DOHH2 (cell line): Measurements from ENCODE around the gene SLC30A2.

Experiments used
- H3F3A ChIP-seq: fragments of 200-600 bp; sonication (generic), shearing (Covaris generic); 2 replicates; pipeline ENCODE4 v1.6.0; 2016; ENCODE audit warnings: antibody characterized with exemption, mild to moderate bottlenecking; ENCODE audit not compliant: control insufficient read depth, insufficient read depth
- H3K27ac ChIP-seq: fragments of 200-600 bp; sonication (generic); 2 replicates; pipeline ENCODE4 v1.5.1; 2014; ENCODE audit warnings: low read depth, mild to moderate bottlenecking, low read length, moderate library complexity
- H3K27me3 ChIP-seq: fragments of 200-600 bp; sonication (generic); 2 replicates; pipeline ENCODE4 v1.6.1; 2014; ENCODE audit warnings: mild to moderate bottlenecking, low read length, mixed read lengths; ENCODE audit not compliant: control insufficient read depth
- H3K36me3 ChIP-seq: fragments of 200-600 bp; sonication (generic); 2 replicates; pipeline ENCODE4 v1.6.1; 2014; ENCODE audit warnings: mild to moderate bottlenecking, low read length, moderate library complexity, mixed read lengths; ENCODE audit not compliant: control insufficient read depth
- H3K4me1 ChIP-seq: fragments of 200-600 bp; sonication (generic); 2 replicates; pipeline ENCODE4 v1.6.1; 2014; ENCODE audit warnings: mild to moderate bottlenecking, low read length, mixed read lengths; ENCODE audit not compliant: control insufficient read depth
- H3K4me2 ChIP-seq: fragments of 200-600 bp; sonication (generic); 2 replicates; pipeline ENCODE4 v1.6.0; 2014; ENCODE audit warnings: mild to moderate bottlenecking, low read length, moderate library complexity
- H3K4me3 ChIP-seq: fragments of 200-600 bp; sonication (generic); 2 replicates; pipeline ENCODE4 v1.5.1; 2014; ENCODE audit warnings: mild to moderate bottlenecking, low read length, mixed read lengths
- H3K79me2 ChIP-seq: fragments of 200-600 bp; sonication (generic); 2 replicates; pipeline ENCODE4 v1.6.1; 2014; ENCODE audit warnings: mild to moderate bottlenecking, low read length, mixed read lengths; ENCODE audit not compliant: control insufficient read depth
- H3K9me2 ChIP-seq: fragments of 200-600 bp; sonication (generic); replicated peaks from 2 replicates; pipeline ENCODE4 v1.6.1; 2014; ENCODE audit warnings: mild to moderate bottlenecking, low read length, mixed read lengths; ENCODE audit not compliant: control insufficient read depth
- H3K9me3 ChIP-seq: fragments of 200-600 bp; sonication (generic); 2 replicates; pipeline ENCODE4 v1.6.1; 2014; ENCODE audit warnings: antibody characterized with exemption, low read length, mixed read lengths; ENCODE audit not compliant: control insufficient read depth, insufficient read depth
- H4K20me1 ChIP-seq: fragments of 200-600 bp; sonication (generic); 2 replicates; pipeline ENCODE4 v1.6.0; 2014; ENCODE audit warnings: low read depth, mild to moderate bottlenecking, antibody characterized with exemption, low read length, moderate library complexity; ENCODE audit not compliant: control insufficient read depth, insufficient read depth
- EZH2phosphoT487 ChIP-seq: fragments of 200-600 bp; sonication (generic); IDR thresholded peaks from 2 replicates; pipeline ENCODE4 v1.6.1; 2017; ENCODE audit warnings: borderline replicate concordance, mild to moderate bottlenecking, antibody characterized with exemption, low read length, moderate library complexity, mixed read lengths
- TF ChIP-seq, protein P1 (sequence below): fragments of 200-600 bp; sonication (generic); IDR thresholded peaks from one replicate; pipeline ENCODE4 v1.5.1; 2014; ENCODE audit warnings: antibody characterized with exemption, mild to moderate bottlenecking, low read depth, low read length; ENCODE audit not compliant: poor library complexity, severe bottlenecking

The SLC30A2 gene

DNA sequence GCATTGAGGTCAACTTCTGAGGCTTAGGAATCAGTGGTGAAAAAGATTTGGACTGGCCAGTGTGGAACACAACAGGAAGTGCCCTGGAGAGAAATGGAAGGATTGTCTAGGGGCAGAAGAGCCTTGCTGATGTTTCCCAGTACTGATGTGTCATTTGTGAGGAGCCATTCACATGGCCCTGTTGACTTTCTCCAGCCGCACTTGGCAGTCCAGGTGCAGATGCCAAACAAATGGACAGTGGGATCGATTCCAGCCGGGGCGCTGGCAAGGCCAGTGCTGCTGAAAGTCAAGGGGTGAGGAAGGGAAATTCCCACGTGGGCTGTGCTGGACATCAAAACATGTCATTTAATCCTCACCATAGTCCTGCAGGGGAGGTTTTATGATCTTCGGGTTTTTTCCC is 26.4 kb upstream of the SLC30A2 start:
- Histone ChIP-seq H3K27ac (no peak overlapping the region), H3K4me3 (no peak overlapping the region), H3K9me2 (no peaks in the 10 kb centered on the region), H3K4me2 (no peak overlapping the region), H3K9me3 (no peaks in the 10 kb centered on the region), H3K36me3 (no peaks in the 10 kb centered on the region), H3K4me1 (no peaks in the 10 kb centered on the region), H4K20me1 (no peaks in the 10 kb centered on the region), H3K79me2 (no peaks in the 10 kb centered on the region), H3K27me3 (peaks cover 12% of the 10 kb centered on the region), H3F3A (no peaks in the 10 kb centered on the region)
- TF ChIP-seq, protein P1, sequence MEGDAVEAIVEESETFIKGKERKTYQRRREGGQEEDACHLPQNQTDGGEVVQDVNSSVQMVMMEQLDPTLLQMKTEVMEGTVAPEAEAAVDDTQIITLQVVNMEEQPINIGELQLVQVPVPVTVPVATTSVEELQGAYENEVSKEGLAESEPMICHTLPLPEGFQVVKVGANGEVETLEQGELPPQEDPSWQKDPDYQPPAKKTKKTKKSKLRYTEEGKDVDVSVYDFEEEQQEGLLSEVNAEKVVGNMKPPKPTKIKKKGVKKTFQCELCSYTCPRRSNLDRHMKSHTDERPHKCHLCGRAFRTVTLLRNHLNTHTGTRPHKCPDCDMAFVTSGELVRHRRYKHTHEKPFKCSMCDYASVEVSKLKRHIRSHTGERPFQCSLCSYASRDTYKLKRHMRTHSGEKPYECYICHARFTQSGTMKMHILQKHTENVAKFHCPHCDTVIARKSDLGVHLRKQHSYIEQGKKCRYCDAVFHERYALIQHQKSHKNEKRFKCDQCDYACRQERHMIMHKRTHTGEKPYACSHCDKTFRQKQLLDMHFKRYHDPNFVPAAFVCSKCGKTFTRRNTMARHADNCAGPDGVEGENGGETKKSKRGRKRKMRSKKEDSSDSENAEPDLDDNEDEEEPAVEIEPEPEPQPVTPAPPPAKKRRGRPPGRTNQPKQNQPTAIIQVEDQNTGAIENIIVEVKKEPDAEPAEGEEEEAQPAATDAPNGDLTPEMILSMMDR = no peak
- TF ChIP-seq EZH2phosphoT487 = no peak

DNA sequence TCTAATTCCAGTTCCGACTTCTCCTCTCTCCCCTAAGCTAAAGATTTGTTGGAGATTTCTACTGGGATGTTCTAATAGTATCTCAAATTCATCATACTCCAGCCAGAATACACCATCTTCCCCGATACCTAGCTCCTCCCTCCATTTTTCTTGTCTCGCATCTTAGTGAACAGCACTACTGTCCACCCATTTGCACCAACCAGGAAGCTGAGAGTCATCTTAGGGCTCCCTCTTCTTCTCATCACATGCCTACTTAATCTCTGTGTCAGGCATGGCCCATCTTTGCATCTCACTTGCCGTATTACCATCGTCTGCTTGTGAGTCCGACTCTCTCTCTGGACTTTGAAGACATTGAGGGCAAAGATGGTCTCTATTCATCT is 25.0 kb upstream of the SLC30A2 start:
- Histone ChIP-seq H3K27me3 (peaks cover 7% of the 10 kb centered on the region), H3K27ac (no peak overlapping the region), H4K20me1 (no peaks in the 10 kb centered on the region), H3K9me3 (no peaks in the 10 kb centered on the region), H3K4me2 (no peak overlapping the region), H3K79me2 (no peaks in the 10 kb centered on the region), H3K9me2 (no peaks in the 10 kb centered on the region), H3K4me1 (no peaks in the 10 kb centered on the region), H3K36me3 (no peaks in the 10 kb centered on the region), H3F3A (no peaks in the 10 kb centered on the region), H3K4me3 (no peak overlapping the region)
- TF ChIP-seq, protein P1 = no peak
- no peak for TF ChIP-seq EZH2phosphoT487

DNA sequence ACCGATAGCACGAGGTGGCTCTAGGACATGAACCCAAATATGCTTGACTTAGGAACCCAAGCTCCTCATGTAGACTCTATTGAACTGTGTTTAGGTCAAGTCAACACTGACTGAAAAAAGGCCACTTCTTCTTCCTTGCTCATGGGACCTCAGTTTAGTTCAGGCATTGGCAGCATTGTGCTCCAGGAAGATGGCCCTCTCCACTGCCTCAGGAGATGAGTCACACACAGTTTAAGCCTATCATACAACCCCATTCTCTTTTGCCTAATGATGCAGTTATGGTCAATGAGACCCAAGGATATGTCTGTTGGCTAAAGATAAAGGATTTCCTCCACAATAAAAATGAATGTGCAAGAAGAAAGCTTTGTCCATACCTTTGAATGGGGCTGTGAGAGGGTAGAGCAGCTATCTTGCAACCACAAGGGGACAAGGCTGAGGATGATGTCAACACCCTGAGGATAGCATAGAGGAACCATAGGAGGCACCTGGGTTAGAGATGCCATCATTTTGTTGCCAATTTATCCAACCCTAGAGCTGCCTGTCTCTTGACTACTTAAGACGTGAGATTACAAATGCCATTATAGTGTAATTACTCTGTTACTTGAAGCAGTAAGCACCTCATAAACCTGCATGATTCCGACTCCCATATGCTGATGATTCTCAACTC is 24.5 kb upstream of the SLC30A2 start:
- Histone ChIP-seq H3K9me3 (no peaks in the 10 kb centered on the region), H3K27me3 (peaks cover 7% of the 10 kb centered on the region), H3K4me1 (no peaks in the 10 kb centered on the region), H3K4me3 (no peak overlapping the region), H3K79me2 (no peaks in the 10 kb centered on the region), H3K9me2 (no peaks in the 10 kb centered on the region), H4K20me1 (no peaks in the 10 kb centered on the region), H3K27ac (no peak overlapping the region), H3F3A (no peaks in the 10 kb centered on the region), H3K36me3 (no peaks in the 10 kb centered on the region), H3K4me2 (no peak overlapping the region)
- TF ChIP-seq, protein P1 = no peak
- no peak for TF ChIP-seq EZH2phosphoT487

DNA sequence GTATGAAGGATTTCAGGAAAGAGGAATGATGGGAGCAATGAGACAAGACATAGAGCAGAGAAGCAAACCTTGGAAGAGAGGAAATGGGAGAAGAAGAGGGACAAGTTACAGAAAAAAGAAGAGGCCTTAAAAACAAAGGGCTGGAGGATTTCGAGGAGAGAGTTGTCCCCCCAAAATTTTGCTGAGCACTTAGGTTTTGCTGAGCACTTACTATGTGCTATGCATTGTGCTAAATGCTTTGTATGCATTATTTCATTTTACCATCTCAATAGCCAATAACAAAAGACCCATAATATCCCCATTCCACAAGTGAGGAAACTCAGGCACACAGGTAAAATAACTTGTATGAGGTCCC is 24.0 kb upstream of the SLC30A2 start:
- H3K27me3 ChIP-seq = peaks cover 7% of the 10 kb centered on the region
- no peak overlapping the region for H3K4me3 ChIP-seq
- H3F3A ChIP-seq = no peaks in the 10 kb centered on the region
- H4K20me1 ChIP-seq = no peaks in the 10 kb centered on the region
- no peaks in the 10 kb centered on the region for H3K9me2 ChIP-seq
- H3K27ac ChIP-seq = no peak overlapping the region
- no peaks in the 10 kb centered on the region for H3K9me3 ChIP-seq
- no peaks in the 10 kb centered on the region for H3K36me3 ChIP-seq
- no peak overlapping the region for H3K4me2 ChIP-seq
- H3K79me2 ChIP-seq = no peaks in the 10 kb centered on the region
- no peaks in the 10 kb centered on the region for H3K4me1 ChIP-seq
- TF ChIP-seq EZH2phosphoT487 = no peak
- TF ChIP-seq, protein P1 = no peak
